IPS-18a (cell line): ENCODE results near the gene ALDH1A3.

ENCODE experiments used
- H3K27ac ChIP-seq: one replicate; pipeline ENCODE4 v1.5.1; 2013; ENCODE audit warnings: low read length
- H3K27me3 ChIP-seq: one replicate; pipeline ENCODE4 v1.6.1; 2013; ENCODE audit warnings: mild to moderate bottlenecking, low read length; ENCODE audit not compliant: control insufficient read depth, insufficient read depth
- H3K36me3 ChIP-seq: one replicate; pipeline ENCODE4 v1.6.1; 2013; ENCODE audit warnings: low read depth, low read length; ENCODE audit not compliant: control insufficient read depth
- H3K4me1 ChIP-seq: one replicate; pipeline ENCODE4 v1.6.1; 2013; ENCODE audit warnings: low read depth, low read length; ENCODE audit not compliant: control insufficient read depth
- H3K4me3 ChIP-seq: one replicate; pipeline ENCODE4 v1.5.1; 2013; ENCODE audit warnings: low read length
- H3K9ac ChIP-seq: one replicate; pipeline ENCODE4 v1.6.1; 2013; ENCODE audit warnings: mild to moderate bottlenecking, low read length, moderate library complexity
- H3K9me3 ChIP-seq: one replicate; pipeline ENCODE4 v1.6.1; 2013; ENCODE audit warnings: low read depth, low read length; ENCODE audit not compliant: control insufficient read depth

ALDH1A3 gene

GRCh38 chr15:100923902-100924301 is 44.3 kb downstream of the ALDH1A3 start:
- no peak overlapping the region for H3K4me3 ChIP-seq
- peaks cover 50% of the 10 kb centered on the region for H3K27me3 ChIP-seq
- H3K4me1 ChIP-seq: no peaks in the 10 kb centered on the region
- no peaks in the 10 kb centered on the region for H3K36me3 ChIP-seq
- no peaks in the 10 kb centered on the region for H3K9me3 ChIP-seq
- no peak overlapping the region for H3K9ac ChIP-seq
- no peak overlapping the region for H3K27ac ChIP-seq

- Histone ChIP-seq H3K27ac (no peak overlapping the region), H3K4me1 (no peaks in the 10 kb centered on the region), H3K4me3 (no peak overlapping the region)
Observed at GRCh38 chr15:100924436-100924835, 44.8 kb downstream of the ALDH1A3 start.

GRCh38 chr15:100925480-100925879 is 45.8 kb downstream of the ALDH1A3 start:
- Histone ChIP-seq H3K9me3 (no peaks in the 10 kb centered on the region), H3K4me3 (no peak overlapping the region), H3K27ac (no peak overlapping the region), H3K36me3 (no peaks in the 10 kb centered on the region), H3K4me1 (no peaks in the 10 kb centered on the region), H3K27me3 (peaks cover 36% of the 10 kb centered on the region), H3K9ac (no peak overlapping the region)

More at GRCh38 chr15:100924436-100924835, 44.8 kb downstream of the ALDH1A3 start:
- no peaks in the 10 kb centered on the region for H3K9me3 ChIP-seq
- no peaks in the 10 kb centered on the region for H3K36me3 ChIP-seq
- no peak overlapping the region for H3K9ac ChIP-seq
- H3K27me3 ChIP-seq: peaks cover 47% of the 10 kb centered on the region

GRCh38 chr15:100926258-100926657 is 46.6 kb downstream of the ALDH1A3 start:
- Histone ChIP-seq H3K9ac (no peak overlapping the region), H3K27ac (no peak overlapping the region), H3K27me3 (peaks cover 32% of the 10 kb centered on the region), H3K36me3 (no peaks in the 10 kb centered on the region), H3K4me1 (no peaks in the 10 kb centered on the region), H3K9me3 (no peaks in the 10 kb centered on the region), H3K4me3 (no peak overlapping the region)

- Histone ChIP-seq H3K36me3 (no peaks in the 10 kb centered on the region), H3K27ac (no peak overlapping the region)
Observed at GRCh38 chr15:100926971-100927756, 47.5 kb downstream of the ALDH1A3 start.

GRCh38 chr15:100928632-100929280 is 49.1 kb downstream of the ALDH1A3 start:
- H3K9ac ChIP-seq: no peak overlapping the region
- H3K27me3 ChIP-seq: peaks cover 9% of the 10 kb centered on the region
- peaks cover 7% of the 10 kb centered on the region for H3K4me1 ChIP-seq
- H3K36me3 ChIP-seq: no peaks in the 10 kb centered on the region
- no peak overlapping the region for H3K27ac ChIP-seq
- no peak overlapping the region for H3K4me3 ChIP-seq
- no peaks in the 10 kb centered on the region for H3K9me3 ChIP-seq

More at GRCh38 chr15:100926971-100927756, 47.5 kb downstream of the ALDH1A3 start:
- Histone ChIP-seq H3K9me3 (no peaks in the 10 kb centered on the region), H3K4me1 (no peaks in the 10 kb centered on the region), H3K4me3 (no peak overlapping the region), H3K9ac (no peak overlapping the region), H3K27me3 (peaks cover 23% of the 10 kb centered on the region)

GRCh38 chr15:100929641-100930042 is 50.0 kb downstream of the ALDH1A3 start:
- Histone ChIP-seq H3K36me3 (no peaks in the 10 kb centered on the region), H3K4me3 (no peak overlapping the region), H3K27me3 (peaks cover 6% of the 10 kb centered on the region), H3K9ac (no peak overlapping the region), H3K4me1 (peaks cover 7% of the 10 kb centered on the region), H3K9me3 (no peaks in the 10 kb centered on the region), H3K27ac (no peak overlapping the region)

GRCh38 chr15:100930306-100930848 is 50.7 kb downstream of the ALDH1A3 start:
- Histone ChIP-seq H3K27me3 (peaks cover 4% of the 10 kb centered on the region), H3K9ac (no peak overlapping the region), H3K27ac (no peak overlapping the region), H3K4me1 (peaks cover 7% of the 10 kb centered on the region), H3K4me3 (no peak overlapping the region), H3K36me3 (no peaks in the 10 kb centered on the region), H3K9me3 (no peaks in the 10 kb centered on the region)

- H3K27me3 ChIP-seq: peaks cover 4% of the 10 kb centered on the region
- no peaks in the 10 kb centered on the region for H3K9me3 ChIP-seq
- H3K9ac ChIP-seq: no peak overlapping the region
- peaks cover 7% of the 10 kb centered on the region for H3K4me1 ChIP-seq
- no peak overlapping the region for H3K4me3 ChIP-seq
- H3K27ac ChIP-seq: no peak overlapping the region
- H3K36me3 ChIP-seq: no peaks in the 10 kb centered on the region
Observed at GRCh38 chr15:100931143-100931890, 51.7 kb downstream of the ALDH1A3 start.

- Histone ChIP-seq H3K9ac (no peak overlapping the region), H3K36me3 (no peaks in the 10 kb centered on the region), H3K9me3 (no peaks in the 10 kb centered on the region), H3K4me1 (peaks cover 7% of the 10 kb centered on the region), H3K27me3 (peaks cover 4% of the 10 kb centered on the region), H3K4me3 (no peak overlapping the region), H3K27ac (no peak overlapping the region)
Observed at GRCh38 chr15:100932676-100933348, 53.2 kb downstream of the ALDH1A3 start.

- Histone ChIP-seq H3K4me3 (no peak overlapping the region), H3K27ac (no peak overlapping the region), H3K27me3 (peaks cover 4% of the 10 kb centered on the region), H3K9me3 (no peaks in the 10 kb centered on the region), H3K4me1 (peaks cover 7% of the 10 kb centered on the region), H3K36me3 (no peaks in the 10 kb centered on the region), H3K9ac (no peak overlapping the region)
Observed at GRCh38 chr15:100934166-100934565, 54.5 kb downstream of the ALDH1A3 start.
